ENCODE data around the gene EN1.

DNA sequence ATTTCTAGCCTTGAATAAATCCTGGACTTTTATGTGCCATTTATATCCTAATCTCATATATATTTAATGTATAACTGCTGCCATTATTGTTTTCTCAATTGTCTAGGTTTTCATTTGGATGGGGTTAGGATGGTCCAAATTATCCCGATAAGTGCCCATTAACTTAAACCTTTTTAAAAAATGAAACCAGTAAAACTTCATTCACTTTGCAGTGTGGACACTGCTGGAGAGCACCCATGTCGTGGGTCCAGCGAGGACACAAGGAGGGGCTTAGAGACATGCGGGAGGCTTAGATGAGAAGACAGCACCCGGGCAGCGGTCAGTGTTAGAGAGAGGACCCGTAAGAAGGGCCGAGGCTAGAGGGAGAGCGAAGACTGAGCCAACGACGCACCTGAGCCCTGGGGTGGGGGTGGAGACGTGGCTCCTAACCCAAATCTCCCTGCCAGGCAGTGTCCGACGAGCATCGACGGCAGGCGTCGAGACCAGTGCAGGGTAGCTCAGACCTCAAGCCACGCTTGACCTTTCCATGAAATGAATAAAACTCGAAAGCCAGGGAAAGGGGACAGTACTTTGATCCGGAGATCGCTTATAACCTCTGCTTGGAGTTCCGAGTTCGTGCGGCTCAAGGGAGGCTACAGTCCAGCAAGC, 9.0 kb upstream of the EN1 start:
- TF ChIP-seq, protein P1, sequence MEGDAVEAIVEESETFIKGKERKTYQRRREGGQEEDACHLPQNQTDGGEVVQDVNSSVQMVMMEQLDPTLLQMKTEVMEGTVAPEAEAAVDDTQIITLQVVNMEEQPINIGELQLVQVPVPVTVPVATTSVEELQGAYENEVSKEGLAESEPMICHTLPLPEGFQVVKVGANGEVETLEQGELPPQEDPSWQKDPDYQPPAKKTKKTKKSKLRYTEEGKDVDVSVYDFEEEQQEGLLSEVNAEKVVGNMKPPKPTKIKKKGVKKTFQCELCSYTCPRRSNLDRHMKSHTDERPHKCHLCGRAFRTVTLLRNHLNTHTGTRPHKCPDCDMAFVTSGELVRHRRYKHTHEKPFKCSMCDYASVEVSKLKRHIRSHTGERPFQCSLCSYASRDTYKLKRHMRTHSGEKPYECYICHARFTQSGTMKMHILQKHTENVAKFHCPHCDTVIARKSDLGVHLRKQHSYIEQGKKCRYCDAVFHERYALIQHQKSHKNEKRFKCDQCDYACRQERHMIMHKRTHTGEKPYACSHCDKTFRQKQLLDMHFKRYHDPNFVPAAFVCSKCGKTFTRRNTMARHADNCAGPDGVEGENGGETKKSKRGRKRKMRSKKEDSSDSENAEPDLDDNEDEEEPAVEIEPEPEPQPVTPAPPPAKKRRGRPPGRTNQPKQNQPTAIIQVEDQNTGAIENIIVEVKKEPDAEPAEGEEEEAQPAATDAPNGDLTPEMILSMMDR (IDR thresholded peaks at IDR 0.05), result no peak
- no peak for TF ChIP-seq POLR2A (IDR thresholded peaks at IDR 0.05)
